Measurements from ENCODE around the gene ZBTB7B. TPM values are rescaled to one million over a fixed set of nuclear protein-coding genes. Genes with fewer than 3 reads are reported as not detected.

Gene ZBTB7B
- total and polyA plus RNA-seq, 9 of the 15 experiments (the other 6 are each of a cell fraction or from before 2014, with no cell fraction given), result 0.04 to 46.5 (median 15.2) TPM

GRCh38 chr1:154998818-154999570, 3.6 kb upstream of the ZBTB7B start:
- 16% methylated on average over 39 of the region's 40 CpGs for WGBS (ENCODE audit: insufficient coverage, low coverage, missing lambda C conversion rate)
- Histone ChIP-seq H4K20me1 (replicated peaks; ENCODE audit: control insufficient read depth, insufficient read depth, low read length) (no peaks in the 10 kb centered on the region), H3K27me3 (ENCODE audit: control insufficient read depth in 2 of 2, insufficient read depth in 2 of 2, low read length in 2 of 2) (no peaks in the 10 kb centered on the region), H2AFZ (ENCODE audit: low read depth, low read length) (peak overlapping the region; percentile 94), H3K9me3 (replicated peaks; ENCODE audit: control insufficient read depth, insufficient read depth, low read depth, low read length) (no peaks in the 10 kb centered on the region), H3K9me1 (ENCODE audit: control insufficient read depth, insufficient read depth, low read length) (no peaks in the 10 kb centered on the region), H3K4me3 (peak overlapping the region; percentile 71), H3K4me1 (replicated peaks in 1 of 2; ENCODE audit: control insufficient read depth in 2 of 2, insufficient read depth in 2 of 2, low read length in 2 of 2) (peaks cover 32 to 59% of the 10 kb centered on the region in 2 experiments), H3K36me3 (ENCODE audit: control insufficient read depth, insufficient read depth, low read length) (peaks cover 3% of the 10 kb centered on the region; the same call in 1 of the 3 replicates), H3K27ac (ENCODE audit: extremely low read depth, low read depth, low read length) (peak overlapping the region; percentile 97), H3K79me2 (ENCODE audit: control insufficient read depth, insufficient read depth, low read length) (peaks cover 21% of the 10 kb centered on the region), H3K4me2 (ENCODE audit: insufficient read depth, low read length) (peak overlapping the region; percentile 85), H3K9ac (ENCODE audit: insufficient read depth in 1 of 2, low read depth in 2 of 2, low read length in 2 of 2) (peak overlapping the region; percentile 53 to 96; a peak in 3 of 4 replicates)
- ChIA-PET POLR2A (interaction anchor here (0.6 to 8.2 kb wide), 11 partner anchors 10 to 92 kb away, joined by 3 to 80 read pairs (median 3); partner anchors contain the start of genes FLAD1 and SHC1), CTCF (ENCODE audit: low intra/inter-chr PET ratio) (interaction anchor here (0.7 to 1.8 kb wide), 7 partner anchors 16 to 575 kb away, joined by 3 to 5 read pairs (median 3); partner anchors contain the start of genes FLAD1 and PBXIP1)
- FAIRE-seq (peak; percentile 90), DNase-seq (ENCODE audit: extremely low read depth in 1 of 4, low spot score in 3 of 4) (peak; percentile 69 to 90 (median 74)), ATAC-seq (peak; percentile 25)
- in situ Hi-C loops (cut with MboI) (no loop called here), intact Hi-C loops (cut with micrococcal nuclease) (no loop called here)
- no TSS peak for BruUV-seq (replicated peaks)
- TF ChIP-seq ZFP30 (CRISPR knock-in tag; IDR thresholded peaks at IDR 0.05; ENCODE audit: borderline replicate concordance) (no peak), KLF10 (CRISPR knock-in tag; IDR thresholded peaks at IDR 0.05) (no peak), ZBTB17 (CRISPR knock-in tag; IDR thresholded peaks at IDR 0.05) (no peak), HNRNPL (IDR thresholded peaks at IDR 0.05; ENCODE audit: low read depth, low read length) (no peak), ZNF77 (CRISPR knock-in tag; IDR thresholded peaks at IDR 0.05) (no peak), ZNF780A (CRISPR knock-in tag; IDR thresholded peaks at IDR 0.05) (no peak), ZNF184 (CRISPR knock-in tag; IDR thresholded peaks at IDR 0.05) (no peak), ZNF398 (CRISPR knock-in tag; IDR thresholded peaks at IDR 0.05) (no peak), HDAC8 (tag; IDR thresholded peaks at IDR 0.05) (no peak), KLF1 (tag; IDR thresholded peaks at IDR 0.05) (no peak), ZNF280B (CRISPR knock-in tag; IDR thresholded peaks at IDR 0.05) (no peak), NBN (IDR thresholded peaks at IDR 0.05; ENCODE audit: low read depth) (no peak; the same call in 1 of the 2 replicates), PCBP1 (IDR thresholded peaks at IDR 0.05; ENCODE audit: low read depth, low read length, poor library complexity, severe bottlenecking) (no peak), CXXC5 (CRISPR knock-in tag; IDR thresholded peaks at IDR 0.05) (peak; percentile 7; the same call in 1 of the 2 replicates), RBM17 (IDR thresholded peaks at IDR 0.05; ENCODE audit: borderline replicate concordance, low read depth, low read length) (no peak), HDAC3 (IDR thresholded peaks at IDR 0.05; ENCODE audit: borderline replicate concordance, partially characterized antibody) (no peak), ZBED1 (IDR thresholded peaks at IDR 0.05) (peak; percentile 79; the same call in 1 of the 2 replicates), HMGXB4 (CRISPR knock-in tag; IDR thresholded peaks at IDR 0.05) (peak; percentile 26; the same call in 1 of the 2 replicates)

Data from K562 (cell line).